ENCODE results near the gene FAM120A. TPM values are rescaled to one million over a fixed set of nuclear protein-coding genes. Genes with fewer than 3 reads are reported as not detected.
A peak's percentile ranks its signal among the peaks of the same experiment; 100 is the strongest.

Gene FAM120A
- total RNA-seq, 1 experiment from 2014 or later, result 98.2 TPM

- H3K4me3 Mint-ChIP-seq (ENCODE audit: low read depth, unreplicated experiment), result no peak overlapping the region
- DNase-seq, result no peak
- H3K36me3 Mint-ChIP-seq (ENCODE audit: insufficient read depth, unreplicated experiment), result peaks cover 18% of the 10 kb centered on the region
- intact Hi-C loops (cut with micrococcal nuclease; ENCODE audit: unreplicated experiment), result no loop called here
- peak overlapping the region; percentile 50 for H3K27ac Mint-ChIP-seq (ENCODE audit: unreplicated experiment)
- TF ChIP-seq CTCF (IDR thresholded peaks at IDR 0.05; ENCODE audit: unreplicated experiment), result no peak
- H3K27me3 Mint-ChIP-seq (ENCODE audit: unreplicated experiment), result no peaks in the 10 kb centered on the region
- no TSS peak for BruUV-seq (replicated peaks)
- CTCF ChIA-PET, result interaction anchor here (1.1 kb wide), 1 partner anchor 11 kb away, joined by 4 read pairs; the partner anchor contains the start of gene FAM120AOS
- no peaks in the 10 kb centered on the region for H3K9me3 Mint-ChIP-seq (ENCODE audit: low read depth, unreplicated experiment)
- peaks cover 46% of the 10 kb centered on the region for H3K4me1 Mint-ChIP-seq (ENCODE audit: low read depth, unreplicated experiment)
These were observed 13.4 kb downstream of the FAM120A start for GRCh38 chr9:93464876-93465275.

- DNase-seq, result peak; percentile 28
- no peak for TF ChIP-seq CTCF (IDR thresholded peaks at IDR 0.05; ENCODE audit: unreplicated experiment)
- peak overlapping the region; percentile 15 for H3K4me3 Mint-ChIP-seq (ENCODE audit: low read depth, unreplicated experiment)
- CTCF ChIA-PET, result no interaction called here
- peak overlapping the region; percentile 85 for H3K27ac Mint-ChIP-seq (ENCODE audit: unreplicated experiment)
- H3K36me3 Mint-ChIP-seq (ENCODE audit: insufficient read depth, unreplicated experiment), result peaks cover 19% of the 10 kb centered on the region
- peaks cover 55% of the 10 kb centered on the region for H3K4me1 Mint-ChIP-seq (ENCODE audit: low read depth, unreplicated experiment)
- no TSS peak for BruUV-seq (replicated peaks)
- no peaks in the 10 kb centered on the region for H3K9me3 Mint-ChIP-seq (ENCODE audit: low read depth, unreplicated experiment)
- intact Hi-C loops (cut with micrococcal nuclease; ENCODE audit: unreplicated experiment), result loop anchor here (2.0 kb wide), 1 partner anchor 13 kb away; the partner anchor contains the start of gene FAM120AOS
- H3K27me3 Mint-ChIP-seq (ENCODE audit: unreplicated experiment), result no peaks in the 10 kb centered on the region
These were observed 14.4 kb downstream of the FAM120A start for GRCh38 chr9:93465855-93466254.

GRCh38 chr9:93466416-93467061, 15.1 kb downstream of the FAM120A start:
- no TSS peak for BruUV-seq (replicated peaks)
- intact Hi-C loops (cut with micrococcal nuclease; ENCODE audit: unreplicated experiment), result loop anchor here (2.0 kb wide), 1 partner anchor 14 kb away; the partner anchor contains the start of gene FAM120AOS
- DNase-seq, result no peak
- H3K4me1 Mint-ChIP-seq (ENCODE audit: low read depth, unreplicated experiment), result peaks cover 58% of the 10 kb centered on the region
- no peak for TF ChIP-seq CTCF (IDR thresholded peaks at IDR 0.05; ENCODE audit: unreplicated experiment)
- CTCF ChIA-PET, result interaction anchor here (2.4 kb wide), 1 partner anchor 13 kb away, joined by 7 read pairs; the partner anchor contains the start of gene FAM120AOS
- peaks cover 24% of the 10 kb centered on the region for H3K36me3 Mint-ChIP-seq (ENCODE audit: insufficient read depth, unreplicated experiment)
- peak overlapping the region; percentile 50 for H3K4me3 Mint-ChIP-seq (ENCODE audit: low read depth, unreplicated experiment)
- no peaks in the 10 kb centered on the region for H3K9me3 Mint-ChIP-seq (ENCODE audit: low read depth, unreplicated experiment)
- H3K27ac Mint-ChIP-seq (ENCODE audit: unreplicated experiment), result peak overlapping the region; percentile 85
- H3K27me3 Mint-ChIP-seq (ENCODE audit: unreplicated experiment), result no peaks in the 10 kb centered on the region

GRCh38 chr9:93467062-93467416, 15.6 kb downstream of the FAM120A start:
- peaks cover 58% of the 10 kb centered on the region for H3K4me1 Mint-ChIP-seq (ENCODE audit: low read depth, unreplicated experiment)
- no peak for DNase-seq
- no TSS peak for BruUV-seq (replicated peaks)
- peak overlapping the region; percentile 50 for H3K4me3 Mint-ChIP-seq (ENCODE audit: low read depth, unreplicated experiment)
- intact Hi-C loops (cut with micrococcal nuclease; ENCODE audit: unreplicated experiment), result loop anchor here (2.0 kb wide), 1 partner anchor 14 kb away; the partner anchor contains the start of gene FAM120AOS
- peaks cover 24% of the 10 kb centered on the region for H3K36me3 Mint-ChIP-seq (ENCODE audit: insufficient read depth, unreplicated experiment)
- no peak for TF ChIP-seq CTCF (IDR thresholded peaks at IDR 0.05; ENCODE audit: unreplicated experiment)
- H3K27me3 Mint-ChIP-seq (ENCODE audit: unreplicated experiment), result no peaks in the 10 kb centered on the region
- H3K9me3 Mint-ChIP-seq (ENCODE audit: low read depth, unreplicated experiment), result no peaks in the 10 kb centered on the region
- H3K27ac Mint-ChIP-seq (ENCODE audit: unreplicated experiment), result peak overlapping the region; percentile 85
- CTCF ChIA-PET, result interaction anchor here (0.8 to 2.4 kb wide), 2 partner anchors 9 to 13 kb away, joined by 7 read pairs; partner anchors contain the start of gene FAM120AOS
